GM23248 (cell line): ENCODE measurements around the gene CDH8. TPM values are rescaled to one million over a fixed set of nuclear protein-coding genes. Genes with fewer than 3 reads are reported as not detected.

Experiments used
- DNase-seq: peaks from one replicate; pipeline ENCODE4 v3.0.0-alpha.2; 2015
- H2AFZ ChIP-seq: fragments of 200-600 bp; sonication (generic); 2 replicates; pipeline ENCODE4 v1.6.1; 2016; ENCODE audit warnings: antibody characterized with exemption
- H3F3A ChIP-seq: fragments of 200-600 bp; sonication (generic); 2 replicates; pipeline ENCODE4 v1.6.1; 2016; ENCODE audit warnings: mild to moderate bottlenecking, antibody characterized with exemption, mixed run types; ENCODE audit not compliant: insufficient read depth
- H3K27ac ChIP-seq: fragments of 200-600 bp; sonication (generic); 2 replicates; pipeline ENCODE4 v1.5.1; 2016; ENCODE audit warnings: mild to moderate bottlenecking
- H3K27me3 ChIP-seq: fragments of 200-600 bp; sonication (generic); replicated peaks from 2 replicates; pipeline ENCODE4 v1.6.1; 2016; ENCODE audit warnings: mild to moderate bottlenecking; ENCODE audit not compliant: insufficient read depth
- H3K36me3 ChIP-seq: fragments of 200-600 bp; sonication (generic); 2 replicates; pipeline ENCODE4 v1.6.1; 2016; ENCODE audit warnings: low read depth, mild to moderate bottlenecking
- H3K4me1 ChIP-seq: fragments of 200-600 bp; sonication (generic); 2 replicates; pipeline ENCODE4 v1.6.1; 2016; ENCODE audit warnings: mild to moderate bottlenecking; ENCODE audit not compliant: insufficient read depth
- H3K4me2 ChIP-seq: fragments of 200-600 bp; sonication (generic); one replicate; pipeline ENCODE4 v1.6.1; 2016; ENCODE audit warnings: mild to moderate bottlenecking; ENCODE audit not compliant: unreplicated experiment
- H3K4me3 ChIP-seq: fragments of 200-600 bp; sonication (generic); 2 replicates; pipeline ENCODE4 v1.5.1; 2016; ENCODE audit warnings: mild to moderate bottlenecking
- H3K79me2 ChIP-seq: fragments of 200-600 bp; sonication (generic); 2 replicates; pipeline ENCODE4 v1.6.1; 2016; ENCODE audit warnings: mild to moderate bottlenecking; ENCODE audit not compliant: insufficient read depth
- H3K9ac ChIP-seq: fragments of 200-600 bp; sonication (generic); 2 replicates; pipeline ENCODE4 v1.6.1; 2016; ENCODE audit warnings: mild to moderate bottlenecking
- H3K9me2 ChIP-seq: fragments of 200-600 bp; sonication (generic); 2 replicates; pipeline ENCODE4 v1.6.1; 2016; ENCODE audit warnings: mixed run types, mild to moderate bottlenecking, moderate library complexity; ENCODE audit not compliant: insufficient read depth
- H3K9me3 ChIP-seq: fragments of 200-600 bp; sonication (generic); one replicate; pipeline ENCODE4 v1.6.1; 2017; ENCODE audit warnings: low read depth
- H4K20me1 ChIP-seq: fragments of 200-600 bp; sonication (generic); 2 replicates; pipeline ENCODE4 v1.6.0; 2016; ENCODE audit not compliant: insufficient read depth
- EZH2 ChIP-seq: fragments of 200-600 bp; sonication (generic); IDR thresholded peaks from 2 replicates; pipeline ENCODE4 v1.6.1; 2018; ENCODE audit warnings: antibody characterized with exemption, mild to moderate bottlenecking; ENCODE audit not compliant: insufficient read depth, poor library complexity, severe bottlenecking
- EZH2phosphoT487 ChIP-seq: fragments of 200-600 bp; sonication (generic); IDR thresholded peaks from 2 replicates; pipeline ENCODE4 v1.6.1; 2018; ENCODE audit warnings: antibody characterized with exemption, moderate library complexity, mild to moderate bottlenecking, low read depth; ENCODE audit not compliant: insufficient read depth
- WGBS, 2 experiments: methylation state at CpG; one replicate each; pipeline ENCODE4 v1.1.6; 2015 to 2017; ENCODE audit warnings: low lambda C conversion rate in 2 of 2, low coverage in 1 of 2; ENCODE audit errors: missing lambda C conversion rate in 2 of 2; 5-methylcytosine and 5-hydroxymethylcytosine counted together
- in situ Hi-C: fragments of 300-500 bp; cut with MboI; formaldehyde crosslinking; loops from 2 replicates; pipeline ENCODE4 v1.15.0; 2020
- polyA plus RNA-seq: library from polyadenylated mRNA; unstranded; fragments of >200 nt; fragmentation: Nextera tagmentation; extraction: Ambion mirVana; gene quantifications from 2 replicates; pipeline ENCODE4 v1.2.1, GENCODE V29; 2016
- total RNA-seq: library from RNA; depleted of rRNA; stranded (reverse); fragments of >200 nt; shearing (Covaris generic); gene quantifications from 2 replicates; pipeline ENCODE4 v1.2.3, GENCODE V29; 2014

Gene CDH8
- total and polyA plus RNA-seq, 2 experiments from 2014 or later, result not detected

DNA sequence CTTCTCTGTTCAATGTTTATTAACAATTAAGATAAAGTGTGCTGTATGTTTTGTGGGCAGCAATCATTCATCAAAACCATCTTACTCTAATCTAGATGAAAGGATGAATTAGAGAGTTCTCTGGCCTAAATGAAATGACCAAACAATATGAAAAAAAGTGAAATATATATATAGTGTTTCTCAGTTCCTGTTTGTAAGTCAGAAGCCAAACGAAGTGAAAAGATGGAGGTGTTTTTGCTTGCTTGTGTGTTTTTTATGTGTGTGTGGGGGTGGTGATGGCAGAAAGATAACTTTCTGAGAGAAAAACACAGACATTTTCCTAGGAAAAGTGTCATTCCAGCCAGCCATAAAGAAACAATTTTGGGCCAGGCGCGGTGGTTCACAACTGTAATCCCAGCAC is 138.6 kb downstream of the CDH8 start:
- H3K9me2 ChIP-seq, result no peaks in the 10 kb centered on the region
- no peaks in the 10 kb centered on the region for H3K27me3 ChIP-seq
- H4K20me1 ChIP-seq, result no peaks in the 10 kb centered on the region
- H3K9ac ChIP-seq, result no peak overlapping the region
- H3K36me3 ChIP-seq, result no peaks in the 10 kb centered on the region
- no peaks in the 10 kb centered on the region for H3F3A ChIP-seq
- H3K4me3 ChIP-seq, result no peak overlapping the region
- 65 to 76% methylated on average over 3 of the region's 3 CpGs for WGBS, 2 experiments
- in situ Hi-C loops, result no loop called here
- H3K9me3 ChIP-seq, result no peaks in the 10 kb centered on the region
- peaks cover 3% of the 10 kb centered on the region; the same call in 1 of the 2 replicates for H3K4me1 ChIP-seq
- no peak overlapping the region for H3K27ac ChIP-seq
- no peak overlapping the region for H3K4me2 ChIP-seq
- TF ChIP-seq EZH2phosphoT487, result no peak
- no peak for TF ChIP-seq EZH2
- no peak overlapping the region for H2AFZ ChIP-seq
- no peaks in the 10 kb centered on the region for H3K79me2 ChIP-seq
- no peak for DNase-seq

- no peaks in the 10 kb centered on the region for H3K79me2 ChIP-seq
- H3K27ac ChIP-seq, result no peak overlapping the region
- H3K4me1 ChIP-seq, result no peaks in the 10 kb centered on the region
- TF ChIP-seq EZH2 (no peak), EZH2phosphoT487 (no peak)
- WGBS, 2 experiments, result 44 to 53% methylated on average over 2 of the region's 2 CpGs
- in situ Hi-C loops, result no loop called here
- H3K4me2 ChIP-seq, result no peak overlapping the region
- H2AFZ ChIP-seq, result no peak overlapping the region
- no peaks in the 10 kb centered on the region for H3K9me3 ChIP-seq
- H3K27me3 ChIP-seq, result no peaks in the 10 kb centered on the region
- no peaks in the 10 kb centered on the region for H4K20me1 ChIP-seq
- no peak overlapping the region for H3K4me3 ChIP-seq
- no peaks in the 10 kb centered on the region for H3F3A ChIP-seq
- H3K9ac ChIP-seq, result no peak overlapping the region
- no peak for DNase-seq
- H3K9me2 ChIP-seq, result no peaks in the 10 kb centered on the region
- no peaks in the 10 kb centered on the region for H3K36me3 ChIP-seq
These were observed 143.7 kb downstream of the CDH8 start for GRCh38 chr16:61892531-61892930.

DNA sequence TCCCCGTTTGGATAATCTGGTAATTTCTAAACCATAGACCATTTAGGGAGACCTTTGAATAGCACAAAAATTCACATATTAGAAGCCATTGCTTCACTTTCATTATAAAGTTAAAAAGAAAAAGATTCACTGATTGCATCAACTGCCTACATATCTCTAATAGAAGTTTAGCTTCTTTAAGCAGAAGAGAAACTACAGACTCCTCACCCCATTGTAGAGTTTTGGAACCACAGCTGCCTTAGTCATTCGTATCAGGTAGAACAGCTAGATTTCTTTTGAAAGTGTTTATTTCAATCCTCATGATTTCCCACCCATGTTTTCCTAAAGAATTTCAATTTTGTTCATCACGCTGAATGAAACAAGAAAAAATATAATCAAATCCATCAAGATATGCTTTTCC is 144.8 kb downstream of the CDH8 start:
- Histone ChIP-seq H3K36me3 (no peaks in the 10 kb centered on the region), H2AFZ (no peak overlapping the region), H3K9me2 (no peaks in the 10 kb centered on the region), H3K4me2 (no peak overlapping the region), H3K9ac (no peak overlapping the region), H3K4me3 (no peak overlapping the region), H3K4me1 (no peaks in the 10 kb centered on the region), H3K9me3 (no peaks in the 10 kb centered on the region), H3K27ac (no peak overlapping the region), H4K20me1 (no peaks in the 10 kb centered on the region), H3F3A (no peaks in the 10 kb centered on the region), H3K27me3 (no peaks in the 10 kb centered on the region), H3K79me2 (no peaks in the 10 kb centered on the region)
- in situ Hi-C loops, result no loop called here
- no peak for TF ChIP-seq EZH2phosphoT487
- no peak for DNase-seq
- 39 to 42% methylated on average over 3 of the region's 3 CpGs for WGBS, 2 experiments

- no peak for TF ChIP-seq EZH2phosphoT487
- TF ChIP-seq EZH2, result no peak
- Histone ChIP-seq H3K27ac (no peak overlapping the region), H3K4me2 (no peak overlapping the region), H3K9me3 (no peaks in the 10 kb centered on the region), H3K27me3 (no peaks in the 10 kb centered on the region), H3K9ac (no peak overlapping the region), H3K4me1 (no peaks in the 10 kb centered on the region), H3F3A (no peaks in the 10 kb centered on the region), H4K20me1 (no peaks in the 10 kb centered on the region), H3K36me3 (no peaks in the 10 kb centered on the region), H3K4me3 (no peak overlapping the region), H2AFZ (no peak overlapping the region), H3K9me2 (no peaks in the 10 kb centered on the region), H3K79me2 (no peaks in the 10 kb centered on the region)
- WGBS, 2 experiments, result 69 to 75% methylated on average over 2 of the region's 2 CpGs
- no peak for DNase-seq
- in situ Hi-C loops, result no loop called here
These were observed 145.9 kb downstream of the CDH8 start for GRCh38 chr16:61890386-61890785.

GRCh38 chr16:61887903-61888302 is 148.3 kb downstream of the CDH8 start:
- DNase-seq, result peak; percentile 63
- WGBS, 2 experiments, result 35 to 47% methylated on average over 4 of the region's 4 CpGs
- no peaks in the 10 kb centered on the region for H3K79me2 ChIP-seq
- no peaks in the 10 kb centered on the region for H3K4me1 ChIP-seq
- peak overlapping the region; percentile 28; the same call in 1 of the 2 replicates for H2AFZ ChIP-seq
- H4K20me1 ChIP-seq, result no peaks in the 10 kb centered on the region
- no peak overlapping the region for H3K9ac ChIP-seq
- H3F3A ChIP-seq, result no peaks in the 10 kb centered on the region
- peak overlapping the region; percentile 32 for H3K27ac ChIP-seq
- no peaks in the 10 kb centered on the region for H3K9me3 ChIP-seq
- TF ChIP-seq EZH2phosphoT487 (no peak), EZH2 (no peak)
- H3K27me3 ChIP-seq, result no peaks in the 10 kb centered on the region
- H3K36me3 ChIP-seq, result no peaks in the 10 kb centered on the region
- H3K4me2 ChIP-seq, result no peak overlapping the region
- H3K4me3 ChIP-seq, result no peak overlapping the region
- H3K9me2 ChIP-seq, result no peaks in the 10 kb centered on the region
- in situ Hi-C loops, result no loop called here
